Measurements from ENCODE around the gene SLC22A8.

- TF ChIP-seq CTCF (IDR thresholded peaks at IDR 0.05) (no peak), POLR2A (IDR thresholded peaks at IDR 0.05) (no peak)
These were observed 50.1 kb downstream of the SLC22A8 start for GRCh38 chr11:62965574-62965973.

Measured in esophagus squamous epithelium (tissue), 4 donors.